DMS53 (cell line): ENCODE measurements around the gene RBMX.
"Not testable (repeated sequence)": the region's sequence is repeated elsewhere in the genome, so short reads cannot be mapped to it uniquely, and the experiment has no call there.

Source experiments
- DNase-seq: peaks from one replicate; lab custom pipeline; 2025; lab: John Stamatoyannopoulos, UW

RBMX gene

DNA sequence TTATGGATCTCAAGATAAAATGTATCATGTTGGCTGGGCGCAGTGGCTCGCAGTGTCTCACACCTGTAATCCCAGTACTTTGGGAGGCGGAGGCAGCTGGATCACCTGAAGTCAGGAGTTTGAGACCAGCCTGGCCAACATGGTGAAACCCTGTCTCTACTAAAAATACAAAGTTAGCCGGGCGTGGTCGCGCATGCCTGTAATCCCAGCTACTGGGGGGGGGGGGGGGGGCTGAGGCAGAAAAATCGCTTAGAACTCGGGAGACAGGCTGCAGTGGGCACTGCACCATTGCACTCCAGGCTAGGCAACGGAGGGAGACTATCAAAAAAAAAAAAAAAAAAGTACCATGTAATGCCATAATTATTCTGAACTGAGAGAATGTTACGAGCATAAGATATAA, 2.1 kb downstream of the RBMX start:
- DNase-seq = no peak

DNA sequence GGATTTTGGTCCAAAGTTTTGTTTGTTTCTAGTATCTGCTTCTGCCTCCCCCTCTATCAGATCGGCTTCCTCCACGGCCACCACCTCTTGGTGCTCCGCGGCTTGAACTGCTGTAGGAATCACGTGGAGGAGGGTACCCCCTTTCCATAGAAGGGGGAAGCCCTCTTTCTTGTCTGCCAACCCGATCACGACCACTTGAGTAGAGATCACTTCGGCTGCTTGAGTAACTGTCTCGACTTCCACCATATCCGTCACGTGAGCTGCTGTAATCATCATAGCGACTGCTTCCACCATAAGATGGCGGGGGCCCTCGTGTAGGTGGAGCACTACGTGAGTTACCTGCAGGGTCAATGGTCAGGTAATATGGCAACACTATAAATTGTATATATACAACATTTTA, 6.4 kb downstream of the RBMX start:
- DNase-seq = not testable (repeated sequence)

DNA sequence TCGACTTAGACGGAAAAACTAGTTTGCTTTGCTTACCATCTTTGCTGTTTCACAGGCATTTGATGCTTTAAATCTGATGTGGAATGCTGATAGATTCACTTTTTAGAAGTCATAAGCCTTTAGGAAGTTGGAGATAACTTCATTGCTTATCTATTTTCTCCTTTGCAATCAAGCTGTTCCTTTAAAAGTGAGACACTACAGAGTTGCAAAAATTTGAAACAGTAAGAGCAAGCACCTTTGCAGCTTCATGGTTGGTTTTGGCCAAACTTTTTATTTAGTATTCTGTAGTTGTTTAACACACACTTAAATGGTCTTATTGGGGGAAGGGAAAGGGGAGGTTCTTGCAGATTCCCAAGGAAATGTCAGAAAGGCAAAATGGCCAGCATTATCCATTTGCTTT, 7.3 kb downstream of the RBMX start:
- not testable (repeated sequence) for DNase-seq

- DNase-seq = no peak
Observed at GRCh38 chrX:136872091-136872700, 8.3 kb downstream of the RBMX start.

GRCh38 chrX:136870064-136870463, 10.5 kb downstream of the RBMX start:
- no peak for DNase-seq

- DNase-seq = no peak
Observed at GRCh38 chrX:136868283-136869055, 12.1 kb downstream of the RBMX start.

DNA sequence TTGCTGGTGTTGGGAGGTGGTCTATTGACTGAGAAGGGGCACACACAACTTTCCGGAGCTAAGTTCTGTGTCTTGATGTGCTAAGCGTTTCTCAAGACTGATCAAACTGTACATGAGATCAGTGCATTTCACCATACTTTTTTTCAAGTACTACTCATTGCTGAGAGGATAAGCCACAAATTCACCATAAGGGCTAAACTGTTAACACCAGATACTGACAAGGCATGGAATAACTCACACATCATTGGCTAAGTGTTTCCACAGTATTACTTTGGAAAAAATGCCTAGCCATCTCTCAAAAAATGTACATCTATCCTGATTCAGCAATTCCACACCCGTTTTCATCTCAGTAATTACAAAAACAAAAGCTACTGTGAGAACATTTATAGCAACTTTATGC, 13.0 kb downstream of the RBMX start:
- DNase-seq = no peak

GRCh38 chrX:136867096-136867491, 13.4 kb downstream of the RBMX start:
- no peak for DNase-seq

DNA sequence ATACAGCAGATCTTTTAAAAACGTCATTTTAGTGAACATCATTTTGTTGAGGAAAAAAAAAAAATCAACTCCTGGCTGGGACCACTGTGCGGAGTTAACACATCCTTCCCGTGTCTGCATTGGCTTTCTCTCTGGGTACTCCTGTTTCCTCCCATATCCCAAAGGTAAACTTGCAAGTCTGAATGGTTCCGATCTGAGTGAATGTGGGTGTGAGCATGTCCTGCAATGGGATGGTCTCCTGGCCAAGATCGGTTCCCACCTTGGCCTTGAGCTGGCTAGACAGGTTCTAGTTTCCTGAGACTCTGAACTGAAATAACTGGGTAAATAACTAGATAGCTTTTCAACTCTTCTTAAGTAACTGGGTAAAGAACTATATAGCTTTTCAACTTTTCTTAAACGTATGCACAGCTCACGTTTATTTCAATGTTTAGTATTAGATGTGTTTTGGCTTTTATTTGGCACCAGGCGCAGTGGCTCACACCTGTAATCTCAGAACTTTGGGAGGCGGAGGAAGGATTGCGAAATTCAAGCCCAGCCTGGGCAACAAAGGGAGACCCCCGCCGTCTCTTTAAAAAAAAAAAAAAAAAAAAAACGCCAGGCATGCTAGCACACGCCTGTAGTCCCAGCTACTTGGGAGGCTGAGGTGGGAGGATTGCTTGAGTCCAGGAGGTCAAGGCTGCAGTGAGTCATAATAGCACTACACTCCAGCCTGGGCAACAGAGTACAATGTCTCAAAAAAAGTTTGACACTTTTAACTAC, 14.0 kb downstream of the RBMX start:
- DNase-seq = no peak

DNA sequence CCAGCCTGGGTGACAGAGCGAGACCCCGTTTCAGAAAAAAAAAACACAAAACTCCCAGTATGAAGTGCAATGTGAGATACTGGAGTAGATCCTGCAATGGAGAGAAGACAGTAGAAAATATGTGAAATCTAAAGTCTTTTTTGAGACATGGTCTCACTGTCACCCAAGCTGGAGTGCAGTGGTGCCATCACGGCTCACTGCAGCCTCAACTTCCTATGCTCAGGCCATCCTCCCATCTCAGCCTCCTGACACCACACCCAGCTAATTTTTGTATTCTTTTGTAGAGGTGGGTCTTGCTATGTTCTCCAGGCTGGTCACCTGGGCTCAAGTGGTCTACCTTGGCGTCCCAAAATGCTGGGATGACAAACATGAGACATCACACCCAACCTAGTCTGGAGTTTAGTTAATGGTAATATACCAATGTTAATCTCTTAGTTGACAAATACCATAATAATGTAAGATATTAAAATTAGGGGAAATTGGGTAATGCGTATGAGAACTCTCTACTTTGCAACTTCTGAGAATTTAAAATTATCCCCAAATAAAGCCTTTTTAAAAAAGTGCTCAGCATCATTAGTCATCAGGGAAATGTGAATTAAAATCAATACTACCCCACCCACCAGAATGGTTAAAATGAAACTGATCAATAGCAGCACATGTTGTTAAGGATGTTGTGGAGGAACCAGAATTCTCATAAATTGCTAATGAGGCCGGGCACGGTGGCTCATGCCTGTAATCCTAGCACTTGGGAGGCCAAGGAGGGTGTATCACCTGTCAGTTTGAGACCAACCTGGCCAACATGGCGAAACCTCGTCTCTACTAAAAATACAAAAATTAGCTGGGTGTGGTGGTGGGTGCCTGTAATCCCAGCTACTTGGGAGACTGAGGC, 15.0 kb downstream of the RBMX start:
- DNase-seq = no peak

- DNase-seq = no peak
Observed at GRCh38 chrX:136863826-136864225, 16.7 kb downstream of the RBMX start.

DNA sequence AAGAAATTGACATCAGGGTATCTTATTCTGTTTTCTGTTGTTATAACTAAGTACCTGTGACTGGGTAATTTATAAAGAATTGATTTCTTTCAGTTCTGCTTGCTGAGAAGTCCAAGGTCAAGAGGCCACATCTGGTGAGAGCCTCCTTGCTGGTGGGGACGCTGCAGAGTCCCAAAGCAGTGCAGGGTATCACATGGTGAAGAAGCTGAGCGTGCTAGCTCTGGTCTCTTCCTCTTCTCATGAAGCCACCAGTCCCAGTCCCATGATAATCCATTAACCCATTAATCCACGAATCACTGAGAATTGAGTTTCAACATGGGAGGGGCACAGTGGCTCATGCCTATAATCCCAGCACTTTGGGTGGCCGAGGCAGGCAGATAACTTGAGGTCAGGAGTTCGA, 18.0 kb downstream of the RBMX start:
- no peak for DNase-seq

DNA sequence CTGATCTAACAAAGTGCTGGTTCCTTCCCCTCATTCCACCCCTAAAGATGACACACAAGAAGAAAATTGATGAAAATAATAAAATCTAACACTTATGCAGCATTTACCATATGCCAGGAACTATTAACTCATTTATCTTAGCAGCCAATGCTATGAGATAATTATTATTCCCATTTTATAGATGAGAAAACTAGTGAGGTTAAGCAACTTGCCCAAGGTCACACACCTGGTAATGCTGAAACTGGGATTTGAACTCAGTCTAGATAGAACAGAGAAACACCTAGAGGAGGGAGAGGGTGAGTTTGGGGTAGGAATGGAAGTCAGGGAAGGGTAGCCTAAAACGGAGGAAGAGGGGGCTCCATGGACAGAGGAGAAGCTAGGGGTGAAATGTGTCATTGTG, 18.6 kb downstream of the RBMX start:
- DNase-seq = no peak

DNA sequence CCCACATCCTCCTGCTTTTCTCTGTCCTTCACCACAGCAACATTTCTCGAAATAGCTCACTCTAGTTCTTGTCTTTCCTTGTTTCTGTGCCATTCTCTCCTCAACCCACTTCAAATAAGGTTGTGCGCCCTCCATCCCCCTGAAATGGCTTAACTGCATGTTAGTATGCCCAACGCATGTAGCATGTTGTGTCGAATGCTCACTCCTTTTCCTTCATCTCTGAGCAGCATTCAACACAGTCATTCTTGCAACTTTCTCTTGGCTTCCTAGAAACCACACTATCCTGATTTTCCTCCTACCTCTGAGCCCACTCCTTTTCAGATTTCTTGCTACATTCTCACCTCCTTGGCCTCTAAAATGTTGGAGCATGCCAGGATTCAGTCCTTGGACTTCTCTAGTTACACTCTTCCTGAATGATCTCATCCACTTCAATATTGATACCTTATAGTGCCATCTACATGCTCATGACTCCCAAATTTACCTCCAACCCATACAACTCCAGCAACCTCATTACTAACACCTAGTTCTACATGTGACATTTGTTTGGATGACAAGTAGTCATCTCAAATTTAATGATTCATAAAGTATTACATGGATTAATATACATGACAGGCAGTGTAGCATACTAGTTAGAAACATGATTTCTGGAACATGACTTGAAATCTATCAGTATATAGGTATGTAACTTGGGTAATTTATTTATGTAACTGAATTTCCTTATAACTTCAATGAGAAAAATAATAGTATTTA, 22.3 kb downstream of the RBMX start:
- DNase-seq = peak; percentile 7

DNA sequence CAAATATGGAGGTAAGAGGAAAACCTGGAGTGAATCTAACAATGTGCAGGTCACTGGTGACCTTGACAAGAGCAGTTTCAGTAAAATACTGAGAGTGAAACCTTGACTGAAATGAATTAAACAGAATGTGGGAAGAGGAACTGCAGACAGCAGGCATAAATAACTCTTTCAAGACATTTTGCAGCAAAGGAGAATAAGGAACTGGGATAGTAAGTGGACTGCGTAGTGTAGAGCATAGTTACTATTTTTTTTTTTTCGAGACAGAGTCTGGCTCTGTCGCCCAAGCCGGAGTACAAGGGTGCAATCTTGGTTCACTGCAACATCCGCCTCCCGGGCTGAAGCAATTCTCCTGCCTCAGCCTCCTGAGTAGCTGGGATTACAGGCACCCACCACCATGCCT, 24.0 kb downstream of the RBMX start:
- no peak for DNase-seq

- DNase-seq = no peak
Observed at GRCh38 chrX:136856050-136856449, 24.5 kb downstream of the RBMX start.

DNA sequence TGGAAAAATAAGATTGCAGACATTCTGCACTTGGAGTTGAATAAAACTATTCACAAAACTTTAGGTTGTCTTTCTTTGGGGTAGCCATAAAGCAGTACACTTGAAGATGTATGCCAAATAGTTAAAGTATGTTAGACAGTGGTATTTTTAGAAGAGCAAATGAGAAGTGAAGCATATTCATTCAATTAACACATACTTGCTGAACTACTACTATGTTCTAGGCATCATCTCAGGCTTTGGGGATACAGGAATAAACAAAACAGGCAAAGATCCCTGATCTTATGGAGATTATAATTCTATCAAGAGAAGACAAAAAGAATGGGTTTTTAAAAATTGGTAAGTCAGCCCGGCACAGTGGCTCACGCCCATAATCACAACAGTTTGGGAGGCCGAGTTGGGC, 29.0 kb downstream of the RBMX start:
- no peak for DNase-seq

DNA sequence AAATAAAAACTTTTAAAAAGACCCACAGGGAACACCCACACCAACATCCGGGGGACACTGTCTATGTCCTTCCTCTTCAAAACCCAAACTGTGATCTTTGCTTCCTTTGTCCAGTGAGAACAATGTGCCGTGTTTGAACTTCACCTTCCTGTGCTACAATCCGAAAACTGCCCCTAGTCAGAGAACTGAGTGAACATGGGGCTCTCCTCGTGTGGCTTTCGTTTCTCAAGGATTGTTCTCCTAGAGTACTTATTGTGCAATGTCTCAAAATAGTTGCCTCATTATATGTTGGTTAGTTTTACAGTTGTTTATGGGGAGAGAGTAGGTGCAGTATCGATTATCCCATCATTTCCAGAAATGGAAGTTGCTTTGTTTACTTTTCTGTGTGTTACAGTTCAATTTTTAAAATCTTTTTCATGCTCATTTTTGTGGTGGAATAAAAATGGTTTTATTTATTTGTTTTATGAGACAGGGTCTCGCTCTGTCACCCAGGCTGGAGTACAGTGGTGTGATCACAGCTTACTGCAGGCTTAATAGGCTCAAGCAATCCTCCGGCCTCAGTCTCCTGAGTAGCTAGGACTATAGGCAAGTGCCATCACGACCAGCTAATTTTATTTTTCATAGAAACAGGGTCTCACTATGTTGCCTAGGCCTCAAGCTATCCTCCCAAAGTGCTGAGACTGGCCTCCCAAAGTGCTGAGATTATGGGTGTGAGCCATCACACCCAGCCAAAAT, 29.9 kb downstream of the RBMX start:
- no peak for DNase-seq

- no peak for DNase-seq
Observed at GRCh38 chrX:136849395-136849794, 31.1 kb downstream of the RBMX start.

GRCh38 chrX:136847874-136848273, 32.7 kb downstream of the RBMX start:
- DNase-seq = no peak

- no peak for DNase-seq
Observed at GRCh38 chrX:136839196-136839595, 41.3 kb downstream of the RBMX start.
